Mesangial cell (primary cell): ENCODE measurements around the gene ELFN2. TPM values are rescaled to one million over a fixed set of nuclear protein-coding genes. Genes with fewer than 3 reads are reported as not detected.

Experiments used
- total RNA-seq: library from RNA; depleted of rRNA; stranded (reverse); fragments of >200 nt; gene quantifications from 2 replicates; pipeline ENCODE4 v1.2.3, GENCODE V29; 2015

The ELFN2 gene, protein sequence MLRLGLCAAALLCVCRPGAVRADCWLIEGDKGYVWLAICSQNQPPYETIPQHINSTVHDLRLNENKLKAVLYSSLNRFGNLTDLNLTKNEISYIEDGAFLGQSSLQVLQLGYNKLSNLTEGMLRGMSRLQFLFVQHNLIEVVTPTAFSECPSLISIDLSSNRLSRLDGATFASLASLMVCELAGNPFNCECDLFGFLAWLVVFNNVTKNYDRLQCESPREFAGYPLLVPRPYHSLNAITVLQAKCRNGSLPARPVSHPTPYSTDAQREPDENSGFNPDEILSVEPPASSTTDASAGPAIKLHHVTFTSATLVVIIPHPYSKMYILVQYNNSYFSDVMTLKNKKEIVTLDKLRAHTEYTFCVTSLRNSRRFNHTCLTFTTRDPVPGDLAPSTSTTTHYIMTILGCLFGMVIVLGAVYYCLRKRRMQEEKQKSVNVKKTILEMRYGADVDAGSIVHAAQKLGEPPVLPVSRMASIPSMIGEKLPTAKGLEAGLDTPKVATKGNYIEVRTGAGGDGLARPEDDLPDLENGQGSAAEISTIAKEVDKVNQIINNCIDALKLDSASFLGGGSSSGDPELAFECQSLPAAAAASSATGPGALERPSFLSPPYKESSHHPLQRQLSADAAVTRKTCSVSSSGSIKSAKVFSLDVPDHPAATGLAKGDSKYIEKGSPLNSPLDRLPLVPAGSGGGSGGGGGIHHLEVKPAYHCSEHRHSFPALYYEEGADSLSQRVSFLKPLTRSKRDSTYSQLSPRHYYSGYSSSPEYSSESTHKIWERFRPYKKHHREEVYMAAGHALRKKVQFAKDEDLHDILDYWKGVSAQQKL
- 9.0 and 20.5 TPM in 2 replicates for total RNA-seq

DNA sequence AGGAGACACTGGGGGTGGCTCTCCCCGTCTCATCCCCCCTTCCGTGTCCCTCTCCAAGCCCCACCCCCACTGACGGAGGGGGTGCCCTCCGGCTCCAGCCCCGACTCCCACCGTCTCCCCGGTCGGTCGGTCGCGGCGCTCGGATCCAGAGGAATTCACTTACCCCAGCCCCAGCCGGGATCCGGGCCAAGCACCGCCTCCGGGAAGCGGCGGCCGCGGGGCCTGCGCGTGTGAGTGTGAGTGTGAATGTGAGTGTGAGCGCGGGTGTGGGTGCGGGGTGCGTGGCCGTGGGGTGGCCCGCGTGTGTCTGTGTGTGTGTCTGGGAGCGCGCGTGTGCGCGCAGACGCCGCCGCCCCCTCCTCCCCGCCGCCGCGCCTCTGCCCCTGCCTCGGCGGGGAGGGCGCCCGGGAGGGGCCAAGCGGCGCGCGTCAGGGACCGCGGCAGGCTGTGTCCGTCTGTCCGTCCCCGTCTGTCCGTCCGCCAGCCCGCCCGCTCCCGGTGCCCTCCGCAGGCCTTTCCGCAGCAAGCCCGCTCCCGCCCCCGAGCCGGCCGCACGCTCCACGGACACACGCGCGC, at the start of gene ELFN2:
ELFN2 (minus strand) TSS at position 345 of the 576 bp plus-strand sequence. CDS start 51,945 bp downstream, outside the sequence.

Other genes with a start within 250 kb of the ELFN2 start
- 7.7 and 23.1 TPM in 2 replicates for gene C1QTNF6, start 239.2 kb downstream of the ELFN2 start, total RNA-seq
- not detected in 2 replicates for gene SSTR3, start 215.0 kb downstream of the ELFN2 start, total RNA-seq
- gene RAC2, start 183.2 kb downstream of the ELFN2 start, total RNA-seq: 56.3 and 104 TPM in 2 replicates
- gene CYTH4, start 145.0 kb downstream of the ELFN2 start, total RNA-seq: 0.65 TPM in 1 of 2 replicates, not detected in the other
- 0.16 and 1.5 TPM in 2 replicates for gene MFNG, start 58.9 kb upstream of the ELFN2 start, total RNA-seq
- 51.3 and 56.4 TPM in 2 replicates for gene CARD10, start 91.9 kb upstream of the ELFN2 start, total RNA-seq
- 138 and 149 TPM in 2 replicates for gene CDC42EP1, start 133.0 kb upstream of the ELFN2 start, total RNA-seq
- 0.89 TPM in 1 of 2 replicates, not detected in the other for gene LGALS2, start 152.6 kb upstream of the ELFN2 start, total RNA-seq
- gene GGA1, start 181.4 kb upstream of the ELFN2 start, total RNA-seq: 43.2 and 54.6 TPM in 2 replicates
- gene SH3BP1, start 212.2 kb upstream of the ELFN2 start, total RNA-seq: 13.4 and 14.8 TPM in 2 replicates
- 17.2 and 23.8 TPM in 2 replicates for gene PDXP, start 231.2 kb upstream of the ELFN2 start, total RNA-seq
- 1,545 and 4,007 TPM in 2 replicates for gene LGALS1, start 248.2 kb upstream of the ELFN2 start, total RNA-seq